ENCODE results near the gene NUP155. TPM values are rescaled to one million over a fixed set of nuclear protein-coding genes. Genes with fewer than 3 reads are reported as not detected.

Gene NUP155
- 26.2 and 31.5 TPM in 2 replicates for total RNA-seq

GRCh38 chr5:37370864-37371726 lies at the start of gene NUP155:
TSS of gene NUP155 (minus strand) at chr5:37371106. CDS start at chr5:37370977, 129 bp downstream.

GRCh38 chr5:37379100-37379628 lies 8.3 kb upstream of the NUP155 start, which contains the start of gene WDR70:
TSS of gene WDR70 (plus strand) at chr5:37379318. CDS start at chr5:37379368, 50 bp downstream.

GRCh38 chr5:37248970-37249814 lies 121.7 kb downstream of the NUP155 start, which contains the start of gene CPLANE1:
TSS of gene CPLANE1 (minus strand) at chr5:37249376. CDS start at chr5:37247698, 1,678 bp downstream.

Small RNAs within 50 kb of the gene (small RNA-seq; reads per million reads assigned to genes)
- not detected for gene RNU7-75P

Other genes starting within 250 kb of the NUP155 start
- 29.4 and 40.6 TPM in 2 replicates for gene CPLANE1, start 121.7 kb downstream of the NUP155 start, total RNA-seq
- gene WDR70, start 8.2 kb upstream of the NUP155 start, total RNA-seq, result 22.1 and 25.3 TPM in 2 replicates

Data from hair follicle dermal papilla cell (primary cell).